ENCODE measurements around the gene PIN1.
"Not testable (repeated sequence)": the region's sequence is repeated elsewhere in the genome, so short reads cannot be mapped to it uniquely, and the experiment has no call there.

Gene PIN1

GRCh38 chr19:9834726-9835506 lies at the start of gene PIN1:
PIN1 (plus strand) TSS chr19:9835318; CDS start chr19:9835345, 27 bp downstream.
- H3K4me3 ChIP-seq (ENCODE audit: low read depth, low read length): peak within 1 kb of the TSS; percentile 86
- in situ Hi-C loops (cut with HindIII; ENCODE audit: low sequenced_read_pairs): no loop called here
- DNase-seq (ENCODE audit: low read depth, low spot score): peak; percentile 99
- peak; percentile 46 for TF ChIP-seq CTCF (IDR thresholded peaks at IDR 0.05; ENCODE audit: low read depth, low read length)

- DNase-seq (ENCODE audit: low read depth, low spot score): peak; percentile 96
- no peak for TF ChIP-seq CTCF (IDR thresholded peaks at IDR 0.05; ENCODE audit: low read depth, low read length)
- in situ Hi-C loops (cut with HindIII; ENCODE audit: low sequenced_read_pairs): no loop called here
- peak overlapping the region; percentile 73 for H3K4me3 ChIP-seq (ENCODE audit: low read depth, low read length)
Measured at GRCh38 chr19:9785367-9786331, 49.5 kb upstream of the PIN1 start.

GRCh38 chr19:9786342-9786741 lies 48.8 kb upstream of the PIN1 start:
- no peak for DNase-seq (ENCODE audit: low read depth, low spot score)
- no peak for TF ChIP-seq CTCF (IDR thresholded peaks at IDR 0.05; ENCODE audit: low read depth, low read length)
- H3K4me3 ChIP-seq (ENCODE audit: low read depth, low read length): peak overlapping the region; percentile 73
- in situ Hi-C loops (cut with HindIII; ENCODE audit: low sequenced_read_pairs): no loop called here

GRCh38 chr19:9786819-9787218 lies 48.3 kb upstream of the PIN1 start:
- in situ Hi-C loops (cut with HindIII; ENCODE audit: low sequenced_read_pairs): no loop called here
- no peak for TF ChIP-seq CTCF (IDR thresholded peaks at IDR 0.05; ENCODE audit: low read depth, low read length)
- H3K4me3 ChIP-seq (ENCODE audit: low read depth, low read length): no peak overlapping the region
- DNase-seq (ENCODE audit: low read depth, low spot score): no peak

- H3K4me3 ChIP-seq (ENCODE audit: low read depth, low read length); in situ Hi-C loops (cut with HindIII; ENCODE audit: low sequenced_read_pairs); DNase-seq (ENCODE audit: low read depth, low spot score): not testable (repeated sequence)
Measured at GRCh38 chr19:9788604-9789003, 46.5 kb upstream of the PIN1 start.

- in situ Hi-C loops (cut with HindIII; ENCODE audit: low sequenced_read_pairs): no loop called here
- no peak overlapping the region for H3K4me3 ChIP-seq (ENCODE audit: low read depth, low read length)
- no peak for TF ChIP-seq CTCF (IDR thresholded peaks at IDR 0.05; ENCODE audit: low read depth, low read length)
- no peak for DNase-seq (ENCODE audit: low read depth, low spot score)
Measured at GRCh38 chr19:9789066-9789465, 46.1 kb upstream of the PIN1 start.

- DNase-seq (ENCODE audit: low read depth, low spot score); in situ Hi-C loops (cut with HindIII; ENCODE audit: low sequenced_read_pairs); H3K4me3 ChIP-seq (ENCODE audit: low read depth, low read length): not testable (repeated sequence)
Measured at GRCh38 chr19:9789579-9789978, 45.5 kb upstream of the PIN1 start.

- DNase-seq (ENCODE audit: low read depth, low spot score); H3K4me3 ChIP-seq (ENCODE audit: low read depth, low read length); in situ Hi-C loops (cut with HindIII; ENCODE audit: low sequenced_read_pairs): not testable (repeated sequence)
Measured at GRCh38 chr19:9791073-9791367, 44.1 kb upstream of the PIN1 start.

Data from astrocyte of the spinal cord (primary cell).